ENCODE results near the gene GNS.

- TF ChIP-seq PKNOX1 (IDR thresholded peaks at IDR 0.05) (no peak), FOXM1 (IDR thresholded peaks at IDR 0.05; ENCODE audit: borderline replicate concordance) (no peak), NFRKB (IDR thresholded peaks at IDR 0.05) (no peak), ELF4 (IDR thresholded peaks at IDR 0.05) (no peak), CTBP1 (IDR thresholded peaks at IDR 0.05; ENCODE audit: borderline replicate concordance) (no peak), BHLHE40 (IDR thresholded peaks at IDR 0.05; ENCODE audit: borderline replicate concordance) (no peak)
Measured at GRCh38 chr12:64714551-64714968, 44.6 kb downstream of the GNS start.

All from HEK293T (cell line).